ENCODE data around the gene ZNF324B. TPM values are rescaled to one million over a fixed set of nuclear protein-coding genes. Genes with fewer than 3 reads are reported as not detected.
"Not testable (repeated sequence)": the region's sequence is repeated elsewhere in the genome, so short reads cannot be mapped to it uniquely, and the experiment has no call there.

The ZNF324B gene
- total RNA-seq, 2 donors from 2014 or later, result 2.7 to 6.9 TPM

DNA sequence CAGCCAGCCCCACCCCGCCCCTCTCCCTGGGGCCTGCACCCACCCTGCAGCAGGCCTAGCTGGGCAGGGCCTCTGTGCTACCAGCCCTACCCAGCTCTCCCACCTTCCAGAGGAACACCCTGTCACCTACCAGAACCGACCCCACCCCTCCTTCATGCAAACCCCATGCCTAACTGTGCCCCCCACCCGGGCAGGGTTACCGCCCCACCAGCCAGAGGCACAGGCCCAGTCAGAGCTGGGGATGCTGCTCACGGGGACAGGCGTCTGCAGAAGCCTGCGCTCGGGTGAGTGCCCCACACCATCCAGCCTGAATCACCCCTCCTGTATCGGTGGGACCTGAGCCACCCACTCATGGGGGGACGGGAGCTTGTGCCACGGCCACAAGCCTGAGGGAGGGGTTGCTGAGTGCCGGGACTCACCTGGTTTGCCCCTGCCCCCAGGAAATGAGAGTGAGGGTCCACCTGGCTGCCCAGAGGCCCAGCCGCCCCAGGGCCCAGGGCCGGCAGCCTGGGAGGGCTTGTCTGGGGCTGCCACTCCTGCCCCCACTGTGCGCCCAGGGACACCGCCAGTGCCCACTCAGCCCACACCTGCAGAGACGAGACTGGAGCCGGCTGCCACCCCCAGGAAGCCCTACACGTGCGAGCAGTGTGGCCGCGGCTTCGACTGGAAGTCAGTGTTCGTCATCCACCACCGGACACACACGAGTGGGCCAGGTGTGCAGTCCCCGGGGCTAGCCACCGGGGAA, 28.5 kb downstream of the ZNF324B start:
- Histone ChIP-seq H3K9me3 (no peaks in the 10 kb centered on the region), H3K36me3 (no peaks in the 10 kb centered on the region), H3K27ac (no peak overlapping the region), H3K4me1 (peaks cover 0 to 19% of the 10 kb centered on the region in 2 donors), H3K27me3 (no peaks in the 10 kb centered on the region), H3K4me3 (no peak overlapping the region)
- no peak for DNase-seq (ENCODE audit: low spot score)
- no peak for TF ChIP-seq CTCF (IDR thresholded peaks at IDR 0.05)

DNA sequence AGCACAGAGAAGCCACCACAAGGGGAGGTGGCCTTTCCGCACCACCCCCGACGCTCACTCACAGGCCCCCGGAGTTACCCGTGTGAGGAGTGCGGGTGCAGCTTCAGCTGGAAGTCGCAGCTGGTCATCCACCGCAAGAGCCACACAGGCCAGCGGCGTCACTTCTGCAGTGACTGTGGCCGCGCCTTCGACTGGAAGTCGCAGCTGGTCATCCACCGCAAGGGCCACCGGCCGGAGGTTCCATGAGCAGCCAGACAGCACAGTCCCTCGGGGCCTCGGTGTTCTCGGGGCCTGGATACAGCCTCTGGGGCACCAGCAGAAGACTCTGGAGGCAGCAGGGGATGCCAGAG, 29.0 kb downstream of the ZNF324B start:
- H3K27me3 ChIP-seq, result no peaks in the 10 kb centered on the region
- H3K4me3 ChIP-seq, result no peak overlapping the region
- DNase-seq (ENCODE audit: low spot score), result no peak
- TF ChIP-seq CTCF (IDR thresholded peaks at IDR 0.05), result no peak
- H3K4me1 ChIP-seq, result peaks cover 0 to 14% of the 10 kb centered on the region in 2 donors
- no peaks in the 10 kb centered on the region for H3K9me3 ChIP-seq
- no peaks in the 10 kb centered on the region for H3K36me3 ChIP-seq
- H3K27ac ChIP-seq, result no peak overlapping the region

GRCh38 chr19:58480831-58481230, 29.4 kb downstream of the ZNF324B start:
- no peaks in the 10 kb centered on the region for H3K9me3 ChIP-seq
- DNase-seq (ENCODE audit: low spot score), result no peak
- TF ChIP-seq CTCF (IDR thresholded peaks at IDR 0.05), result no peak

DNA sequence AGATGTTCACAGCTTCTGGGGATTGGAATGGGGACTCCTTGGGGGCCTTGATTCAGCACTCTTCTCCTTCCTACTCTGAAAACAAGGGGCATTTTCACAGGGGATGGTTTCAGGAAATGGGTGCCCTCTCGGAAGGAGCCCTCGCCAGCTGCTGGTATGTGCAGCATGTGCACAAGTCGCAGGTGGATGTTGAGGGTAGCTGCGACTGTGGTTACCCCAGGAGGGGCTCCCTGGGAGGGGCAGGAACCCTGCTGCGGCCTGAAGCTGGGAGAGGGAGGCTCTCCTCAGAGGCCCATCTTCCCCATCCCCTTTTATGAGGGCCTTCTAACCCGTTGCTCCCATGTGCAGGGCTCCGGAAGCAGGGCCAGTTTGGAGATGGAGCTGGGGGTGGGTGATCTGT, 30.9 kb downstream of the ZNF324B start:
- Histone ChIP-seq H3K27me3 (no peaks in the 10 kb centered on the region), H3K27ac (no peak overlapping the region), H3K9me3 (no peaks in the 10 kb centered on the region), H3K4me3 (no peak overlapping the region), H3K36me3 (no peaks in the 10 kb centered on the region), H3K4me1 (peaks cover 0 to 2% of the 10 kb centered on the region in 2 donors)
- no peak for TF ChIP-seq CTCF (IDR thresholded peaks at IDR 0.05)
- DNase-seq (ENCODE audit: low spot score), result no peak

More at GRCh38 chr19:58480831-58481230, 29.4 kb downstream of the ZNF324B start:
- Histone ChIP-seq H3K4me3 (no peak overlapping the region), H3K27me3 (no peaks in the 10 kb centered on the region), H3K36me3 (no peaks in the 10 kb centered on the region), H3K27ac (no peak overlapping the region), H3K4me1 (peaks cover 0 to 14% of the 10 kb centered on the region in 2 donors)

- no peak overlapping the region for H3K27ac ChIP-seq
- H3K4me3 ChIP-seq, result no peak overlapping the region
- DNase-seq (ENCODE audit: low spot score), result no peak
- no peaks in the 10 kb centered on the region for H3K4me1 ChIP-seq
- H3K27me3 ChIP-seq, result no peaks in the 10 kb centered on the region
- no peak for TF ChIP-seq CTCF (IDR thresholded peaks at IDR 0.05)
- H3K9me3 ChIP-seq, result no peaks in the 10 kb centered on the region
- H3K36me3 ChIP-seq, result no peaks in the 10 kb centered on the region
Measured at GRCh38 chr19:58483776-58484175, 32.4 kb downstream of the ZNF324B start.

- H3K27me3 ChIP-seq; H3K4me1 ChIP-seq; H3K4me3 ChIP-seq; H3K27ac ChIP-seq; H3K36me3 ChIP-seq; H3K9me3 ChIP-seq; DNase-seq (ENCODE audit: low spot score): not testable (repeated sequence)
Measured at GRCh38 chr19:58484349-58484748, 32.9 kb downstream of the ZNF324B start.
